NCI-H2227 (cell line): Measurements from ENCODE around the gene SEPTIN3.

Experiments
- DNase-seq: peaks from one replicate; lab custom pipeline; 2025; ENCODE audit not compliant: unreplicated experiment; lab: John Stamatoyannopoulos, UW

The SEPTIN3 gene

GRCh38 chr22:41974691-41975290 lies 5.5 kb downstream of the SEPTIN3 start:
- DNase-seq = no peak

GRCh38 chr22:41975299-41976069 lies 6.2 kb downstream of the SEPTIN3 start:
- DNase-seq = no peak

GRCh38 chr22:41976070-41976901 lies 7.0 kb downstream of the SEPTIN3 start:
- DNase-seq = peak; percentile 51

GRCh38 chr22:41976961-41977566 lies 7.8 kb downstream of the SEPTIN3 start:
- DNase-seq = peak; percentile 31

GRCh38 chr22:41978732-41979131 lies 9.5 kb downstream of the SEPTIN3 start:
- no peak for DNase-seq

GRCh38 chr22:41979423-41980250 lies 10.4 kb downstream of the SEPTIN3 start:
- DNase-seq = no peak

- DNase-seq = no peak
Measured at GRCh38 chr22:41982865-41983264, 13.6 kb downstream of the SEPTIN3 start.

GRCh38 chr22:41983513-41984405 lies 14.5 kb downstream of the SEPTIN3 start:
- no peak for DNase-seq

- no peak for DNase-seq
Measured at GRCh38 chr22:41987276-41987675, 18.0 kb downstream of the SEPTIN3 start.

- no peak for DNase-seq
Measured at GRCh38 chr22:41989246-41989645, 20.0 kb downstream of the SEPTIN3 start.

GRCh38 chr22:41991111-41991510 lies 21.9 kb downstream of the SEPTIN3 start:
- DNase-seq = no peak

- DNase-seq = no peak
Measured at GRCh38 chr22:41992496-41992895, 23.3 kb downstream of the SEPTIN3 start.

GRCh38 chr22:41995211-41995610 lies 26.0 kb downstream of the SEPTIN3 start:
- DNase-seq = no peak

- no peak for DNase-seq
Measured at GRCh38 chr22:41996826-41997225, 27.6 kb downstream of the SEPTIN3 start.

GRCh38 chr22:41998361-41999261 lies 29.4 kb downstream of the SEPTIN3 start, which contains the start of gene WBP2NL:
Gene WBP2NL, plus strand, starts transcription at chr22:41998788. Its CDS starts 31 bp downstream, at chr22:41998819.
- DNase-seq = no peak

- no peak for DNase-seq
Measured at GRCh38 chr22:42000466-42000865, 31.2 kb downstream of the SEPTIN3 start.

- DNase-seq = no peak
Measured at GRCh38 chr22:42001121-42001520, 31.9 kb downstream of the SEPTIN3 start.

- no peak for DNase-seq
Measured at GRCh38 chr22:42001706-42002105, 32.5 kb downstream of the SEPTIN3 start.
